GM18870 (cell line): ENCODE measurements around the gene KCNG3.

Experiments used
- ATAC-seq: cut with Tn5 transposase; IDR thresholded peaks from one replicate; pipeline ENCODE4 v1.9.1; 2021; ENCODE audit warnings: moderate library complexity; ENCODE audit not compliant: unreplicated experiment

The KCNG3 gene, protein sequence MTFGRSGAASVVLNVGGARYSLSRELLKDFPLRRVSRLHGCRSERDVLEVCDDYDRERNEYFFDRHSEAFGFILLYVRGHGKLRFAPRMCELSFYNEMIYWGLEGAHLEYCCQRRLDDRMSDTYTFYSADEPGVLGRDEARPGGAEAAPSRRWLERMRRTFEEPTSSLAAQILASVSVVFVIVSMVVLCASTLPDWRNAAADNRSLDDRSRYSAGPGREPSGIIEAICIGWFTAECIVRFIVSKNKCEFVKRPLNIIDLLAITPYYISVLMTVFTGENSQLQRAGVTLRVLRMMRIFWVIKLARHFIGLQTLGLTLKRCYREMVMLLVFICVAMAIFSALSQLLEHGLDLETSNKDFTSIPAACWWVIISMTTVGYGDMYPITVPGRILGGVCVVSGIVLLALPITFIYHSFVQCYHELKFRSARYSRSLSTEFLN

GRCh38 chr2:42493468-42494354 lies at the start of gene KCNG3:
TSS of gene KCNG3 (minus strand) at chr2:42493982. CDS start at chr2:42493501, 481 bp downstream.
- no peak for ATAC-seq

- ATAC-seq, result no peak
These were observed 49.1 kb upstream of the KCNG3 start for GRCh38 chr2:42542871-42543270.

DNA sequence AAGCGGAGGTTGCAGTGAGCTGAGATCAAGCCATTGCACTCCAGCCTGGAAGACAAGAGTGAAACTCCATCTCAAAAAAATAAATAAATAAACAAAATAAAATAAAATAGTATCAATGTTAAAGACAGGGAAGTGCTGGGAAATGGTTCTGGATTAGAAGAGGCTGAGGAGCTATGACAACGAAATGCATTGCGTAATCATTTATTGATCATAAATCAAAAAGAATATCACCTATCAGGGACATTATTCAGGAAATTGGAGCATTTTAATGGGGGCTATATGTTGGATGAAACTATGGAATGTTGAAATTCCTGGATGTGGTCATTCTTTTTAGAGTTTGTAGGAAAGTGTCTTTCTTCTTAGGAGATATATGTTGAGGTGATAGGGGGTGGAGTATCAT lies 43.7 kb upstream of the KCNG3 start:
- no peak for ATAC-seq

DNA sequence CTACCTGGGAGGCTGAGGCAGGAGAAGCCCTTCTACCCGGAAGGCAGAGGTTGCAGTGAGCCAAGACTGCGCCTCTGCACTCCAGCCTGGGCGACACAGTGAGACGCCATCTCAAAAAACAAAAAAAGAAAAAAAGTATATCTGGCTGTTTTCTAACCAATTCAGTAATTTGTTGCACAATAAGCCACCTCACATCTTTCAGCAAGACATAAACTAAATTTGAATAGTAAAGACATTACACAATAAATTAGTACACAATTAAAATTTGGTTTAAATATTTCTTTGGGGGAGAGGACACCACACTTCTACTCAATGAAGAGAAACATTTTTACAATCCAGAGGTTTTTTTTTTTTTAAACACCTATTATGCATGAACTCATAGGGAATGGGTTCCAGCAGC lies 38.6 kb upstream of the KCNG3 start:
- no peak for ATAC-seq

GRCh38 chr2:42523341-42523740 lies 29.6 kb upstream of the KCNG3 start:
- ATAC-seq, result no peak

DNA sequence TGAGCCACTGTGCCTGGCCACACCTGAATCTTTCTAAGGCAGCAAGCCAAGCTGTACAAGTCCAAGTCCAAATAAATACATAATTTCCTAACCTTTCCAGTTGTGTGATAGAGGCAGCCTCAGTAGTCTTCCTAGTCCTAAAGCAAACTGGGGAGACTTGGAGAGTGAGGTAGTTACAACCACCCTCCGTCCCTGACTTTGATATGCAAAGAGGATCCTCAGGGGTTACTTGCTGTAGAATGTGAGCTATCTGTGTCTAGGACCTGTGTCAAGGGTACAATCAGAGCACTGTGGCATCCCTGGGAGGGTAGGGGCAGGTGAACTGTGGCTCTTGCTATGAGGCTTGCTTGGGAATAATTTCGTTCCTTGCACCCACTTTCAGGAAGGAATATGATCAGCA lies 28.3 kb upstream of the KCNG3 start:
- no peak for ATAC-seq

- ATAC-seq, result no peak
These were observed 25.8 kb upstream of the KCNG3 start for GRCh38 chr2:42519624-42520023.

DNA sequence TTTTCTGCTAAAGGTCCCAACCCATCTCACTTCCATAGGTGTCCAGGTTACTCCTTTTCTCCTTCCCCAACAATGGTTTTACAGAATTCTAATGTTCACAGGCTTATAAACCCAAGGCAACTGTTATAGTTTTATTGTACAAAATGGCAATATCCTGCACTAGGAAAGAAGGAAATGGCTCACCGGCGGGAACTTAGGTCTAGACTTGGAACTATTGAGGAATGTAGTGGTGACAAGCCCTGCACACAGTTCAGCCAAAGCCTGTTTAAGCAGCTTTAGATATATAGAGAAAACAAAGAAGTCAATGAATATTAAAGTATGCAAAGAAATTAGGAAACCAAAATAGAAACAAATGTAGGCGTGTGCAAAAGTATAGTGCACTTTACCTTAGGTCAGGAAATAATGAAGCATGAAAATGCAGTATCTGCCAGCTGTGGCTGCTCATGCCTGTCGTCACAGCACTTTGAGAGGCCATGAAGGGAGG lies 22.7 kb upstream of the KCNG3 start:
- no peak for ATAC-seq

GRCh38 chr2:42513252-42513918 lies 19.6 kb upstream of the KCNG3 start:
- ATAC-seq, result no peak

DNA sequence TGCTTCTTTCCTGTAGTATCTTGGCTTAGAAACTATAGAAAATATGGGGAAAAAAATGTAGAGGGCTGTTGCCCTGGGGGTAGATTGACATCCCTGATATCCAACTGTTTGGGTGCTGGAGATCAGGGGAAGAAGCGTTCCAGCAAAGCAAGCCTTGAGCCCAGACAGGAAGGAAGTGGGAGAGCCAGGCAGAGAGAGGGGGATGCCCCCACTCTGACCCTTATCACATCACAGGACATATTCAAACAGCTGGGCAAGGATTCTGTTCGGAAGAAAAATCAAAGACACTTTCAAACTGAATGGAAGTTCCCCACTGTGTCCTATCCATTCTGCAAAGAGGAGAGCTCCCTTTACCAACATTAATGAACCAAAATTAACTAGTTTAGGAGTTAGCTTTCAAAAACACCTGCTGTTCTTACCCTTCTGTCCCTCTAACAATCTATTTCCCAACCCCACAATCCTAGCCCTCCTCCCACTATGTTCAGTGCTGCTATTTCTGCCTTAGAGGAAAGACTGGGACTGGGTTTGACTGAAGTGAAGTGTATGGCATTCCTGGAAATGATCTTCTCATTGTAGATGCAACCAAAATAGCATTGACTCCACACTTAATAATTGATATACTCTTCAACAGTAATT lies 16.9 kb upstream of the KCNG3 start:
- peak; percentile 45 for ATAC-seq

DNA sequence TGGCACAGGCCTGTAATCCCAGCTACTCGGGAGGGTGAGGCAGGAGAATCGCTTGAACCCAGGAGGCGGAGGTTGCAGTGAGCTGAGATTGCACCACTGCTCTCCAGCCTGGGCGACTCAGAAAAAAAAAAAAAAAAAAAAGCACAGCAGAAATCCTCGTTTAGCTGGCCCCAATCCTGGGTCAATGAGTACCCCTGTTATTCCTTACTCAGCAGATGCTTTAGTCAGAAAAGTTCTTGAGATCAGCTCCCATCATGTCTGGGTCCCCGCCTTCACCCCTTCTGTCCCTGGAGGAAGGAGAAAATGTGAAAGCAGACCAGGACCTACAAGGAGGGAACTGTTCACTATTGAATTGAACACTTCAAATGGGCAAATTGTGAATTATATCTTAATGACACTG lies 16.4 kb upstream of the KCNG3 start:
- ATAC-seq, result no peak

DNA sequence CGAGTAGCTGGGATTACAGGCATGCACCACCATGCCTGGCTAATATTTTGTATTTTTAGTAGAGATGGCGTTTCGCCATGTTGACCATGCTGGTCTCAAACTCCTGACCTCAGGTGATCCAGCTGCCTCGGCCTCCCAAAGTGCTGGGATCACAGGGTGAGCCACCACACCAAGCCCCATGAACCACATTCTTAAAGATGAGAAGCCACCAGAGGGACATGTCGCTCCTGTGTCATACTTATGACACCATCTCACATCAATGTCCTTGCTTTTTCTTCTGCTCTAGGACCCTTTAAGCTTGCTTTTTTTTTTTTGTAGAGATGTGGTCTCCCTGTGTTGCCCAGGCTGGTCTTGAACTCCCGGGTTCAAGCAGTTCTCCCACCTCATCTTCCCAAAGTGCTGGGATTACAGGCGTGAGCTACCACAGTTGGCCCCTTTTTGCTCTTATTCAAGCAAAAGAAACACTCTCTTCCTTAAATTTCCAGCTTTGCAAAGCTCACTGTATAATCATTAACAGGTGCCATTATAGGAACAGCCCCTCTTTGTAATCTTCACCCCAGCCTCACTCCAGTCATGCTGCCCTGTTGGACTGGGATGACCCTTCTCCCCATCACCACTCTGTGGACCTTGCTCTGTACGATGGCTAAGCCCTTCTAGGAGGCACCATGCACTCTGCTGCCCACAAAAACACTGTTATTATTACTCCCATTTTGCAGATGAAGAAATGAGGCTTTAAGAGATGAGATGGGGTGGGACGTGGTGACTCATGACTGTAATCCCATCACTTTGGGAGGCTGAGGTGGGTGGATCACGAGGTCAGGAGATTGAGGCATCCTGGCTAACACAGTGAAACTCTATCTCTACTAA lies 10.8 kb upstream of the KCNG3 start:
- no peak for ATAC-seq

DNA sequence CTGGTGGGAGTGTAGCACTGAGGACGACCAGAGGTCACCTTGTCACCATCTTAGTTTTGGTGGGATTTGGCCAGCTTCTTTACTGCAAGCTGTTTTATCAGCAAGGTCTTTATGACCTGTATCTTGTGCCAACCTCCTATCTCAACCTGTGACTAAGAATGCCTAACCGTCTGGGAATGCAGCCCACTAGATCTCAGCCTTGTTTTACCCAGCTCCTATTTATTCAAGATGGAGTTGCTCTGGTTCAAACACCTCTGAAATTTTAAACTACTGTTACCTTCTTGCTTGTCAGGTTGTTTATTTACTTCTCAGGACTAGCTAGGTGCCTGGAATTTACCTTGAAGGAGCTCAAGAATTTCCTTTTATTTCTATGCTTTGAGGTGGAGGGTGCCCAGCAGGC lies 9.5 kb upstream of the KCNG3 start:
- ATAC-seq, result no peak

DNA sequence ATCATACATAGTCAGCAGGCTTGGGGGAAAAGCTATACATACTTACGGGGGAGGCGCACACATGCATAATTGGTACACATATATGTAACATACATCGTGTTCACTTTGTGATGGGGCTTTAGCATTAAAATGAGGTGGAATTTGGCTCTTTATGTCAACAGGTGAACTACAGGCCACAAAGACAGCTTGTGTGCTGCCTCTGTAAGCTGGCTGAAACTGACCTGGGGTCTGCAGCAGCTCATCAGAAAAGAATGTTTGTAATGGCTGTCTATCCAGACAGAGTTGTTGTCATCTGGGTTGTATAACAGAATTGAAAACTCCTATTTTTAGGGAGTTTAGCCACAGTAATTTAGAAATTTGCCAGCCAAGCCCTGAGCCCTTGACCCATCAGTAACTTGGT lies 4.7 kb upstream of the KCNG3 start:
- no peak for ATAC-seq

GRCh38 chr2:42495611-42496010 lies 1.8 kb upstream of the KCNG3 start:
- ATAC-seq, result no peak

DNA sequence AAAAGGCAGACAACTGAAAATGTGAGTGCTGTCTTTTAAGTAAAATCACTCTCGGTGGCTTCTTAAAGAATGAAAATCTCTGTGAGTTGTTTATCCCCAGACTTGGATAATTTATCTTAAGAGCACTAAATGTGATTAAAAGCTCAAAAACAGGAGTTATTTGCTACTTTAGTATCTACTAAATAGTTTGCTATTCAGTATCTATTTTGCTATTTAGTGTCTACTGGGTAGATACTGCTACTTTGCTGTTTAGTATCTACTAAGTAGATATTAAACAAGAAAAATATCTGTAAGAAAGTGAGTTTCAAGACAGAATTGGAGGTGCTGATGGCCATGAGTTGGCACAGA lies 1.4 kb upstream of the KCNG3 start:
- ATAC-seq, result no peak

DNA sequence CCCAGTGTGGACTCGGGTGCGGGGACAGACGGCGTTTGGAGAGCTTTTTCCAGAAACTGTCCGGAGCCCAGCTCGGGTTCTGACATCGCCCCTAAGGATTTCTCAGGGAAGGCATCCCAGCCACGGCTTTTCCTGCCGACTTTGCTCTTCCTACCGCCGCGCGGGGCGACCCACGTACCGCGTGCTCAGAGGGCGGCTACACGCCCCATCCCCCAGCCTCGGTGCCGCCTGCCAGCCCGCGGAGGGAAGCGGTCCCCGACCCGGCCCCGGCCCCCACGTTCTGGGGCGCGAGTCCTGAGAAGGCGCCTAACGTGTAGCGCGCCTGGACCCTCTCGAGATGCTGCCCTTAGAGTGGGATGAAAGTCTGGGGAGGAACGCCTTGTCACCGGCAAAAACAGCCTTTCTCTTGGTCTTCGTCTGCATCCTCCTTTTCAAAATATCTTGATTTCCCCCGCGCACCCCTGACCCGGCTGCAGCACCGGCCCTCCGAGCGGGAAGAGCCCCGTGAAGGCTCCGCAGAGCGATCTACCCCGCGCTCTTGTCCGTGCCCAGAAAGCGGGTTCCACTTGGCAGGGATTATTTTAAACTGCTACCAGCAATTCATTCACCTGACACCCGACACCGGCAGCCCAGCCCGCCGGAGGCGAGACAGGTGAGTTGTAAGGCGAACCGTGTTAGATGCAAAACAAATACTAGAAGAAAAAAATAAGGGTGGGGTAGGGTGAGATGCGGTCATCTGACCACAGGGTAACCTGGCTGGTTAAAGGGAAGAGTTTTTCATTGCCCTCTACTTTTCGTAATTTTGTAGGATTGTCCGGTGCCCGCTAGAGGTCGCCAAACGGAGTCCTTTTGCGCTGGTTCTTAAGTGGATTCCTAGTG lies 812 bp upstream of the KCNG3 start:
- ATAC-seq, result peak; percentile 81

DNA sequence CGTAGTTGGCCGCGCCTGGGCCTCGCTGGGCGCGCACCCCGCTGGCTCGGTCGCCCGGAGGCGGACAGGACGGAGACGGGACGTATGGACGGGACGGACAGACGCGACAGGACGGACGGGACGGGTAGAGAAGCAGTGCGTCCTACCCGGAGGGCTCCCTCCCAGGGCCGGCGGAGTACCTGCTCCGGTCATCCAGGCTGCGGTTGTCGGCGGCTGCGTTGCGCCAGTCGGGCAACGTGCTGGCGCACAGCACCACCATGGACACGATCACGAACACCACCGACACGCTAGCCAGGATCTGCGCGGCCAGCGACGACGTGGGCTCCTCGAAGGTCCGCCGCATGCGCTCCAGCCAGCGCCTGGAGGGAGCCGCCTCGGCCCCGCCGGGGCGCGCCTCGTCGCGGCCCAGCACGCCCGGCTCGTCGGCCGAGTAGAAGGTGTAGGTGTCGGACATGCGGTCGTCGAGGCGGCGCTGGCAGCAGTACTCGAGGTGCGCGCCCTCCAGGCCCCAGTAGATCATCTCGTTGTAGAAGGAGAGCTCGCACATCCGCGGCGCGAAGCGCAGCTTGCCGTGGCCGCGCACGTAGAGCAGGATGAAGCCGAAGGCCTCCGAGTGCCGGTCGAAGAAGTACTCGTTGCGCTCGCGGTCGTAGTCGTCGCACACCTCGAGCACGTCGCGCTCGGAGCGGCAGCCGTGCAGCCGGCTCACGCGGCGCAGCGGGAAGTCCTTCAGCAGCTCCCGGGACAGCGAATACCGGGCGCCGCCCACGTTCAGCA lies 903 bp downstream of the KCNG3 start:
- ATAC-seq, result no peak
